GM21367 (cell line): Measurements from ENCODE around the gene FNDC8.
"Not testable (repeated sequence)": the region's sequence is repeated elsewhere in the genome, so short reads cannot be mapped to it uniquely, and the experiment has no call there.

ENCODE experiments used
- ATAC-seq: cut with Tn5 transposase; IDR thresholded peaks from one replicate; pipeline ENCODE4 v1.9.1; 2021; ENCODE audit not compliant: unreplicated experiment

The FNDC8 gene

GRCh38 chr17:35121315-35121714 is at the start of gene FNDC8:
Gene FNDC8 (plus strand): TSS chr17:35121615. CDS start chr17:35121694, 79 bp downstream.
- no peak for ATAC-seq

DNA sequence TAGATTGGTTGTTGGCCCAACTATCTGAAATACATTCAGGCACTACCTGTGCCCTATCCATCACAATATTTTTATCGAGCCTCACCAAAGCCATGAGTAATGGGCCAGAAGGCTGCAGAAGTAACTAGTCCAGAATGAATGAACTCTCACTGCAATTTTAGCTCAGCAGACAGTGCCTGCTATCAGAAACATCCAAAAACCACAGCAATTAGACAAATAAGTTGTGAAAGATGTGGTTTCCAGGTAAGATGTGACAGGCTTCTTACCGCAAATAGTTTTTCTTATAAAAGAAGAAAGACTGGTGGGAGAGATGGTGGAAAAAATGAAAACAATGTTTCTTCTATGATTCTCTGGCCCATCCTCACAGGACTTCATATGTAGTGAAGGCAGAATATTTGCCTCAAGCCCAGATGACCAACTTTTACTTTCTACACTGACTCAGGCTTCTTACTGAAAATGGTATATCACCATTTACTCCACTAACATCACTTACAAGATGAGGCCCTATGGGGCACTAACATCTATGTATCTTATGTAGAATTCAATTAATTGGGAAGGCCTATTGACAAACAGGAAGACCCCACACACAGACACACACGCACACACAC is 48.1 kb upstream of the FNDC8 start:
- no peak for ATAC-seq

- no peak for ATAC-seq
These were observed 47.3 kb upstream of the FNDC8 start for GRCh38 chr17:35073991-35074627.

DNA sequence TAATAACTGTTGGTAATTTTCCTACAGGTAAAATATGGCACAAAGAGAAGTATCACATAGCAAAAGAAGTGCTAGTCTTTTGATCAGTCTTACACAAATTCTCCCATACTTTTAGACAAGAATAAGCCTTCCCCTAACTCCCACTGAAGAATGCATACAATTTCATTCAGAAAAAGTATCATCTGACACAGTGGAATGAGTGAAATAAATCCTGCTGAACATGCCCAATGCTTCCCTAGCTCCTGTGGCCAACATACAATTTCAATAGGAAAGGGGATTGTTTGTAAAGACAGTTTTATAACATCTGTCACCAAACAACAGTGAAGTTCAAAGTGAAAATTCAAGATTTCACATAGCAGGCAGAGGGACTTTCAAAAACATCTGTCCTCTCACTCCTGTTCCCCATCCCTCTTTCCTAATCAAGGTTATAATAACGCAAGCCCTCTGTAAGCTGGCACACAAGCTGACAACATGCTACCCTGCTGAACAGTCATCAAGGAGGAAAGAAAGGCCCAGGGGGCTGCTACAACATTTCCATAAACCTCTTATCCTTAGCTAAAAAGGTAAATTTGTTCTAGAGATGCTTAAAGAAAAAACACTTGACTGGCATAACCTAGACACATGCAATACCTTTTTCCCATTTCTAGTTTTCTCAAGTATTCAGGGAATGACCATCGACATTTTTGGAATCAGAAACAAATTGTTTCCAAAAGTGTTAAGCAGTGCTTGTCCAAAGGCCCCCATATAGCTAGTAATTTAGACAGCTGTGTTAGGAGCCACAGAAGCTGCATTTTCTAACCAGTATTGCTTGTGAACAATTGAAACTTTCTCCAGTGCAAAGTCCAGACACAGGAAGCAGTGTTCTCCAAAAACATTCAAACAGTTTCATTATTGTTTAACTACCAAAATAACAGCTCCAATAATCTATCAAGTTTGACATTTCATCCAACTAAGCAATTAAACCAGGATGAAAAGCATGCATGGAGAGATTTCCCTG is 46.4 kb upstream of the FNDC8 start:
- ATAC-seq = no peak

DNA sequence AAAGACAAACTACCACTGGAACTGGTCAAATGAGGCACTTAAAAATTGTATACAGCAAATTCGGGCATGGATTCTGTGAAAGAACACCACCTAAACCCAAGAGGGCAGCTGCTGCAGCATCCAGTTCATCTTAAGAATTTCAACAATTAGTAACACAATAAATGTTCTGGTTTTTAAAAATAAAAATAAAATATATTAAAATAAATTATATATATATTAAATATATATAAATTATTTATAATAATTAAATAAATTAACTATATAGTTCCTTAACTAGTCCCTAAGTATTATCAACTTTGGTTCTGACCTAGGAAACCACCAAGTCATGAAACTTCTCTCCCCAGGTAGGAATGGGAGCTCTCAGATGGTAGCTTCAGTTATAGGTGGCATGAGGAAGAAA is 44.5 kb upstream of the FNDC8 start:
- ATAC-seq = no peak

- no peak for ATAC-seq
These were observed 41.6 kb upstream of the FNDC8 start for GRCh38 chr17:35079547-35080423.

DNA sequence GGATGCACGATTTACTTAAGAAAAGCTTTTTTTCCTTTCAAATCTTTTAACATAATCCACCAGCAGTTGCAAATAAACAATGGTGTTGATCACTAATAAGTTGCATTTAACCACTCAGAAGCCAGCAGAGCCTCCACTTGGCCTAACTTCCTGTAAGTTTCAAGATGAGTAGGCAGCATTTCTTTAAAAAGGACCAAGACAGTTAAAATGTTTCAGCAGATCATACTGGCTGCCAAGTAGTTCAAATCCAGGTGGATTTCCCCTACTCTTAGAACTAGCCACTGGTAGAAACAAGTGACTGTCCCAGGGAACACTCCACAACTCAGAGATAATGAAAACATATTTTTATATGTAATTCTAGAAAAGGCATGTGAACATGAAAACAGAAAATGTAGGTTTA is 40.9 kb upstream of the FNDC8 start:
- ATAC-seq = no peak

GRCh38 chr17:35081638-35082037 is 39.8 kb upstream of the FNDC8 start:
- no peak for ATAC-seq

GRCh38 chr17:35082073-35082657 is 39.2 kb upstream of the FNDC8 start:
- ATAC-seq = no peak

GRCh38 chr17:35083071-35083470 is 38.3 kb upstream of the FNDC8 start:
- no peak for ATAC-seq

- ATAC-seq = no peak
These were observed 36.4 kb upstream of the FNDC8 start for GRCh38 chr17:35084987-35085386.

DNA sequence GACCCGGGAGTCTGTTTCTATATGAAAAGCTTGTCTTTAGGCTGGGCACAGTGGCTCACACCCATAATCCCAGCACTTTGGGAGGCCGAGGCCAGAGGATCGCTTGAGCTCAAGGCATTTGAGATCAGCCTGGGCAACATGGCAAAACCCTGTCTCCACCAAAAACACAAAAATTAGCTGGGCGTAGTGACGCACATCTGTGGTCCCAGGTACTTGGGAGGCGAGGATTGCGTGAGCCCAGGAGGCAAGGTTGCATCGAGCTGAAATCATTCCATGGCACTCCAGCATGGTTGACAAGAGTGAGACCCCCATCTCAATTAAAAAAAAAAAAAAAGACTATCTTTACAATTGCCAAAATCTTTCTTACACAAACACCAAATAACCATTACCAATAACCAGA is 35.3 kb upstream of the FNDC8 start:
- no peak for ATAC-seq

- ATAC-seq = no peak
These were observed 34.4 kb upstream of the FNDC8 start for GRCh38 chr17:35086931-35087573.

DNA sequence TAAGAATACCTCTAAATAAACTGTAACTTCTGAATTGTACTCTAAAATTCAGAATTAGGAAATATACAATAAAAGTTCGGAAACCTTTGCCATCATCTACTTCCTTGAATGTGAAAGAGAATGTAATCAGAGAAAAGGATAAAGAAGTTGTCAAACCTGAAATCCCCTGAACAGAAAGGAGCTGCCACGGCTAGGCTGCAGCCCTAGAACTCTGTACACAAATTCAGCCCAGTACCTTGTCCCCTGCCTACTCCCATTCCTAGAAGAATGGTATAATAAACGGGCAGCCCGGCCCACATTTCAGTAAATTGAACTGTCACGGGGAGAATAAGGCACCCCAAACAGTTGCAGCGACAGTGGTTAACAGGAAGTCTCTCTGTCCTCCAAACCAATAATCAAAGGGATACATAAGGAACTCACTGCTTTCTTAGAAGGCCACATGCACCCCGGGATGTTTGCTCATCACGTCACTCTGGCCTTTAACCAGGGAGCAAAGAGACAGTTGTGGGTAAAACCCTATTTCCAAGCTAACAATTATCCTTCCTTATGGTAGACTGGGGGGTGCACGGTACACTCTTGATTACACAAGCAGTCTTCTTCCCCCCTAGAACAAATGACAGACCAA is 33.6 kb upstream of the FNDC8 start:
- no peak for ATAC-seq

GRCh38 chr17:35088356-35088880 is 33.0 kb upstream of the FNDC8 start:
- peak; percentile 28 for ATAC-seq

DNA sequence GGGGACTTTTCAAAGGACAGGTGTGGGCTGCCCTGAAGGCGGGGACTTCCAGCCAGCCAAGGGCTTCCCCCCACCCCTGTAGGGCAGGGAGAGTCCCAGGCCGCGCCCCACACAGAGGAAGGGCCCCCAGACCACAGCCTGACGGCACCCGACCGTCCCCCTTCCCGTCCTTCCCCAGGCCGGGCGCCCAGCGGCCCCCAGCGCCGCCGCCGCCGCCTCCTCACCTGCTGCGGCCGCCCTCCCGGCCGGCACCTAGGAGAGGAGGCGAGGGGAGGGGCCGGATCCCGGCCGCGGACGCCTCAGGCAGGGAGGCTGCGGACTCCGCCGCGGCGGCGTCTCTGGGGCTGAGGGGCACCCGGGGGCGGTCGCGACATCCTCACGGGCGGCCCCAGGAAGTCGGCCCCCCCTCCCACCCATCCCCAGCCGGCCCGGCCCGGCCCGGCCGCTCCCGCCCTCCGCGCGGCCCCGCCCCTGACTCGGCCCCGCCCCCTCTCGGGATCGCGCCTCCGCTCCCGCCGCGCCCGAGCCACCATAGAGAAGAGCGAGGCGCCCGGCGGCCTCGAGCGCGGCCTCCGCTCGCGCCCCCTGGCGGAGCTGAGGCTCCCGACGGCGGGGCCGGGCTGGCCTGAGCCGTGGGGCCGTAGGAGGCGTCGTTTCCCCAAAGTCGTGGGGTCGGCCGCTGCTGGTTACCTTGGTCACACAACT is 32.4 kb upstream of the FNDC8 start:
- ATAC-seq = peak; percentile 70

DNA sequence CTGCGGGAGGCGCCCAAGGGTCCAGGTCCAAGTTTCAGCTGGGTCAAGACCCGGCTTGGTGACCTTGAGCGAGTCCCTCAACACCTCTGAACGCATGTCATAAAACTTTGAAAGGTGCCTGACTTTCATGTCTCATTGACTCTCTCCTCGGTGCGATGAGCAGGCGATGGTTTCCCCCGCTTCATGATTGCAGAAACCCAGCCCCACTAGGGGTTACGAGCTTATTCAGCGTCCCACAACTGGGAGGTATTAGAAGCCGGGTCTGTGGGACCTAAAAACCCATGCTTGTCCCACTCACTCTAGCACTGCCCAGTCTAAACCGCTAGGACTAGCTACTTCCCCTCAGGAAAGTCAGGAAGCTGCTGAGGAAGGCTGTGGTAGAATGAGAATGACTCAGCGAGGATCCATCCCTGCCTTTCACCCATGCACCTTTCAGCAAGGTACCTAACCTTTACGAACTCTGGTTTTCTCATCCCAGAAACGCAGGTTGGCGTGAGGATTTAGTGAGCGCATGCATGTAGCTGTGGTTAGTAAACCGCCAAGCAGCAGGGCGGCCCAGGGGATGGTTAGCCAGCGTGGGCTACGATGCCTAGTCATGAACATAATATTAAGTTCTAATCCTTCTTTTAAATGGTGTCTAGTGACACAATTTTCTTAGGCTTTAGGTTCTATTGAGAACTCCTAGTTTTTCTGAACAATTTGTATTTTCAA is 31.7 kb upstream of the FNDC8 start:
- peak; percentile 14 for ATAC-seq

DNA sequence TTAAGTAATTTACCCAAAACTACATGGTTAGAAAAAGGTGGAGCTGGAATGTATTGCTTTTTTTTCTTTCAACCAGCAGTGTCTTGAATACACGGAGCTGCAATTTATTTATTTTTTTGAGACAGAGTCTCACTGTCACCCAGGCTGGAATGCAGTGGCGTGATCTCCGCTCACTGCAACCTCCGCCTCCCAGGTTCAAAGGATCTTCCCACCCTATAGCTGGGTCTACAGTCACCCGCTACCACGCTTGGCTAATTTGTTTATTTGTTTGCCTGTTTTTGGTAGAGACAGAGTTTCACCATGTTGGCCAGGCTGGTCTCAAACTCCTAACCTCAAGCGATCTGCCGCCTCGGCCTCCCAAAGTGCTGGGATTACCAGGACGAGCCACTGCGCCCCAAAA is 30.7 kb upstream of the FNDC8 start:
- ATAC-seq = not testable (repeated sequence)
